K562 (cell line): ENCODE data around the gene SIT1. TPM values are rescaled to one million over a fixed set of nuclear protein-coding genes. Genes with fewer than 3 reads are reported as not detected.

Experiments used
- ARHGAP35 ChIP-seq: fragments of 450-650 bp; IDR thresholded peaks from 2 replicates; pipeline ENCODE4 v1.6.1; 2018; ENCODE audit not compliant: partially characterized antibody
- E2F4 ChIP-seq: sonication (generic); formaldehyde crosslinking; IDR thresholded peaks from 2 replicates; pipeline ENCODE4 v1.8.0; 2022; ENCODE audit warnings: mild to moderate bottlenecking, low read depth, missing genetic modification reagents
- ERF ChIP-seq: fragments of 450-650 bp; formaldehyde crosslinking; IDR thresholded peaks from 2 replicates; pipeline ENCODE4 v1.4.0; 2020; ENCODE audit warnings: mild to moderate bottlenecking, mixed read lengths
- HMGN3 ChIP-seq: IDR thresholded peaks from 2 replicates; pipeline ENCODE4 v1.6.1; 2011; ENCODE audit warnings: borderline replicate concordance, low read depth, mild to moderate bottlenecking, mixed read lengths, low read length; ENCODE audit not compliant: insufficient read length; ENCODE audit errors: extremely low read depth
- NR2C2 ChIP-seq, 2 experiments: fragments of 200-800 bp in 1 of 2; sonication (Bioruptor generic) in 1 of 2; sonication (generic) in 1 of 2; formaldehyde crosslinking in 1 of 2; IDR thresholded peaks; 2 replicates each; pipeline versions ENCODE4 v1.6.1 to v1.8.0; 2016 to 2022; ENCODE audit warnings: mild to moderate bottlenecking in 1 of 2, missing compliant biosample characterization in 1 of 2, missing genetic modification characterization in 1 of 2, missing genetic modification reagents in 1 of 2
- NR2F6 ChIP-seq: fragments of 450-650 bp; formaldehyde crosslinking; IDR thresholded peaks from 2 replicates; pipeline ENCODE4 v1.4.0; 2020; ENCODE audit warnings: mild to moderate bottlenecking
- POLR2A ChIP-seq: fragments of 450-650 bp; conservative IDR thresholded peaks from 2 replicates; pipeline ENCODE4 v1.6.1; 2016
- POLR2B ChIP-seq: fragments of 450-650 bp; IDR thresholded peaks from 2 replicates; pipeline ENCODE4 v1.6.1; 2018; ENCODE audit warnings: low read depth; ENCODE audit not compliant: partially characterized antibody
- POLR2G ChIP-seq: fragments of 200-400 bp; formaldehyde crosslinking; IDR thresholded peaks from 2 replicates; pipeline ENCODE4 v1.6.1; 2017; ENCODE audit warnings: low read depth, mild to moderate bottlenecking, antibody characterized with exemption, low read length, moderate library complexity
- PPARD ChIP-seq: fragments of 250-450 bp; sonication (Bioruptor Pico); IDR thresholded peaks from 2 replicates; pipeline ENCODE4 v1.8.0; 2022; ENCODE audit warnings: inconsistent platforms, mild to moderate bottlenecking, moderate library complexity
- SMAD4 ChIP-seq: fragments of 250-450 bp; sonication (Bioruptor Pico); conservative IDR thresholded peaks from 2 replicates; pipeline ENCODE4 v1.8.0; 2021; ENCODE audit warnings: inconsistent platforms, mild to moderate bottlenecking, moderate library complexity
- TAF1 ChIP-seq: IDR thresholded peaks from 2 replicates; pipeline ENCODE4 v1.6.1; 2011; ENCODE audit warnings: mild to moderate bottlenecking, low read length, moderate library complexity; ENCODE audit not compliant: insufficient read depth, control insufficient read depth, severe bottlenecking; ENCODE audit errors: extremely low read depth
- TARDBP ChIP-seq: fragments of 450-650 bp; IDR thresholded peaks from 2 replicates; pipeline ENCODE4 v1.6.1; 2016
- TCF3 ChIP-seq: sonication (generic); formaldehyde crosslinking; IDR thresholded peaks from 2 replicates; pipeline ENCODE4 v1.4.0; 2020; ENCODE audit warnings: mild to moderate bottlenecking, missing genetic modification reagents
- TEAD1 ChIP-seq, 2 experiments: fragments of 450-650 bp in 1 of 2; sonication (generic) in 1 of 2; formaldehyde crosslinking; IDR thresholded peaks; 2 replicates each; pipeline versions ENCODE4 v1.4.0 to v1.8.0; 2020 to 2022; ENCODE audit warnings: mild to moderate bottlenecking in 2 of 2, missing genetic modification reagents in 1 of 2
- TFAP4 ChIP-seq: sonication (generic); formaldehyde crosslinking; IDR thresholded peaks from 2 replicates; pipeline ENCODE4 v1.8.0; 2022; ENCODE audit warnings: missing genetic modification reagents, mild to moderate bottlenecking, moderate library complexity, borderline replicate concordance
- TRIM24 ChIP-seq, 2 experiments: fragments of 450-650 bp; IDR thresholded peaks; 2 replicates each; pipeline ENCODE4 v1.6.1; 2016
- ZBTB43 ChIP-seq: sonication (generic); formaldehyde crosslinking; IDR thresholded peaks from 2 replicates; pipeline ENCODE4 v1.8.0; 2023; ENCODE audit warnings: mild to moderate bottlenecking, missing genetic modification reagents
- ZBTB9 ChIP-seq: fragments of 450-650 bp; formaldehyde crosslinking; IDR thresholded peaks from 2 replicates; pipeline ENCODE4 v1.4.0; 2020; ENCODE audit warnings: mild to moderate bottlenecking, moderate library complexity
- ZFP36 ChIP-seq: fragments of 150-350 bp; IDR thresholded peaks from 2 replicates; pipeline ENCODE4 v1.6.1; 2018; ENCODE audit warnings: low read length, low read depth; ENCODE audit not compliant: partially characterized antibody
- ZFPM2 ChIP-seq: fragments of 250-450 bp; sonication (Bioruptor Pico); IDR thresholded peaks from 2 replicates; pipeline ENCODE4 v1.5.1; 2022; ENCODE audit warnings: mild to moderate bottlenecking
- ZNF589 ChIP-seq: fragments of 200-800 bp; sonication (Bioruptor generic); IDR thresholded peaks from 2 replicates; pipeline ENCODE4 v1.6.1; 2016; ENCODE audit warnings: low read depth, missing genetic modification characterization, missing compliant biosample characterization
- ZNF830 ChIP-seq: fragments of 250-450 bp; sonication (Bioruptor Pico); IDR thresholded peaks from 2 replicates; pipeline ENCODE4 v1.5.0; 2021; ENCODE audit warnings: mild to moderate bottlenecking
- polyA plus RNA-seq, 8 experiments: library from polyadenylated mRNA; depleted of rRNA in 4 of 8; stranded (reverse) in 5 of 8; unstranded in 3 of 8; fragments of >200 nt; fragmentation: Nextera tagmentation in 2 of 8; fragmentation: Illumina TruSeq in 1 of 8; extraction: Ambion mirVana in 2 of 8; extraction: Trizol in 1 of 8; gene quantifications; 2 replicates each; pipeline versions ENCODE4 v1.2.1 to v1.2.3, GENCODE V29; 2011 to 2014; ENCODE audit warnings: inconsistent platforms in 1 of 8, missing spikeins in 1 of 8
- total RNA-seq, 7 experiments: library from RNA; depleted of rRNA in 6 of 7; stranded (reverse); fragments of >200 nt in 6 of 7; fragmentation: Illumina TruSeq in 2 of 7; extraction: Trizol in 2 of 7; gene quantifications; 2 replicates each; pipeline versions ENCODE4 v1.2.1 to v1.2.3, GENCODE V29; 2011 to 2021; ENCODE audit warnings: low replicate concordance in 1 of 7

Gene SIT1
- total and polyA plus RNA-seq, 9 of the 15 experiments (the other 6 are each of a cell fraction or from before 2014, with no cell fraction given) = not detected

- TF ChIP-seq ERF (CRISPR knock-in tag) = peak; percentile 50; the same call in 1 of the 2 replicates
- peak; percentile 38 for TF ChIP-seq HMGN3
- no peak for TF ChIP-seq ZFP36
- TF ChIP-seq POLR2G = peak; percentile 89
- 0 out of 2 replicates have a peak, but pooled peaks have one; percentile 29 for TF ChIP-seq TFAP4 (CRISPR knock-in tag)
- TF ChIP-seq ZFPM2 = no peak
- peak; percentile 46 for TF ChIP-seq TAF1
- no peak for TF ChIP-seq ZNF830 (CRISPR knock-in tag)
- TF ChIP-seq TCF3 (CRISPR knock-in tag) = no peak
- TF ChIP-seq ZNF589 (CRISPR knock-in tag) = no peak
- peak; percentile 58 for TF ChIP-seq POLR2B
- no peak for TF ChIP-seq NR2F6 (CRISPR knock-in tag)
- no peak for TF ChIP-seq E2F4 (CRISPR knock-in tag)
- no peak for TF ChIP-seq NR2C2 (CRISPR knock-in tag; IDR thresholded peaks at IDR 0.05)
- TF ChIP-seq NR2C2 (tag; IDR thresholded peaks at IDR 0.05) = no peak
- peak; percentile 70 for TF ChIP-seq POLR2A
- TF ChIP-seq TRIM24 (IDR thresholded peaks at IDR 0.05) = no peak
- TF ChIP-seq TARDBP = 0 out of 2 replicates have a peak, but pooled peaks have one; percentile 55
- TF ChIP-seq ZBTB9 = no peak
- TF ChIP-seq TEAD1 (CRISPR knock-in tag; IDR thresholded peaks at IDR 0.05) = 0 out of 4 replicates have a peak, but pooled peaks of 1 of the 2 experiments have one; percentile 62
- TF ChIP-seq ZBTB43 = no peak
- no peak for TF ChIP-seq SMAD4 (CRISPR knock-in tag)
- TF ChIP-seq ARHGAP35 = no peak
- TF ChIP-seq PPARD = no peak
Measured at GRCh38 chr9:35658137-35658967, 7.6 kb upstream of the SIT1 start, which contains the start of gene CCDC107 (continued).
